H1 (cell line): Measurements from ENCODE around the gene TRUB1. TPM values are rescaled to one million over a fixed set of nuclear protein-coding genes. Genes with fewer than 3 reads are reported as not detected.

Source experiments
- CHD7 ChIP-seq: fragments of 300-600 bp; sonication (generic); IDR thresholded peaks from 2 replicates; pipeline ENCODE4 v1.7.1; 2012; ENCODE audit warnings: low read length, moderate library complexity, mild to moderate bottlenecking, inconsistent platforms; ENCODE audit not compliant: insufficient replicate concordance
- JUND ChIP-seq: IDR thresholded peaks from 2 replicates; pipeline ENCODE4 v1.6.1; 2011; ENCODE audit warnings: mild to moderate bottlenecking, improper control_type of control experiment, low read length
- KDM4A ChIP-seq: IDR thresholded peaks from one replicate; pipeline ENCODE4 v1.7.1; 2012; ENCODE audit warnings: low read depth, mild to moderate bottlenecking, moderate library complexity, low read length, inconsistent platforms; ENCODE audit not compliant: severe bottlenecking
- NANOG ChIP-seq: IDR thresholded peaks from 2 replicates; pipeline ENCODE4 v1.6.1; 2011; ENCODE audit warnings: low read length, low read depth, mild to moderate bottlenecking, inconsistent platforms; ENCODE audit not compliant: insufficient read depth, poor library complexity, severe bottlenecking
- RAD21 ChIP-seq, 2 experiments: IDR thresholded peaks in 1 of 2; conservative IDR thresholded peaks in 1 of 2; 2 replicates each; pipeline ENCODE4 v1.6.1; 2011; ENCODE audit warnings: low read depth in 2 of 2, low read length in 2 of 2, improper control_type of control experiment in 1 of 2, inconsistent platforms in 1 of 2, mild to moderate bottlenecking in 1 of 2, moderate library complexity in 1 of 2
- RXRA ChIP-seq: IDR thresholded peaks from 2 replicates; pipeline ENCODE4 v1.6.1; 2011; ENCODE audit warnings: low read depth, mild to moderate bottlenecking, low read length, moderate library complexity; ENCODE audit not compliant: insufficient read depth
- polyA plus RNA-seq, 7 experiments: library from polyadenylated mRNA; depleted of rRNA in 3 of 7; stranded (reverse) in 5 of 7; unstranded in 2 of 7; fragments of >200 nt in 5 of 7; fragments of 200-250 nt in 2 of 7; gene quantifications; 1 replicate in 5 of 7; 2 replicates in 1 of 7; 4 replicates in 1 of 7; pipeline versions ENCODE4 v1.2.1 to v1.2.3, GENCODE V29; 2011 to 2013; ENCODE audit warnings: missing spikeins in 2 of 7, mixed read lengths in 2 of 7
- total RNA-seq: library from RNA; stranded (reverse); fragmentation: NEBNext Ultra II Directional; extraction: Animal tissue kit (Norgen Biotek cat#: 25700); gene quantifications from 2 replicates; pipeline ENCODE4 v1.2.1, GENCODE V29; 2021

TRUB1 gene
- total and polyA plus RNA-seq, 2 of the 8 experiments (the other 6 are each of a cell fraction or from before 2014, with no cell fraction given) = 6.3 to 22.2 TPM

- TF ChIP-seq CHD7 (peak; percentile 62), NANOG (peak; percentile 21), RAD21 (IDR thresholded peaks at IDR 0.05 in 1 of 2, conservative IDR thresholded peaks at IDR 0.05 in 1 of 2; ENCODE audit: low read depth in 2 of 2, low read length in 2 of 2) (no peak), JUND (0 out of 2 replicates have a peak, but pooled peaks have one; percentile 33), RXRA (no peak), KDM4A (no peak)
- TF ChIP-seq, all 59 proteins: peak for 4
Observed at GRCh38 chr10:114917927-114918672, 19.9 kb upstream of the TRUB1 start (continued).
